Panc1 (cell line): ENCODE results near the gene DGKZ.

Experiments
- CTCF ChIP-seq: fragments of 450-650 bp; IDR thresholded peaks from 2 replicates; pipeline ENCODE4 v1.5.1; 2017; ENCODE audit warnings: mild to moderate bottlenecking
- REST ChIP-seq, 2 experiments: IDR thresholded peaks; 2 replicates each; pipeline ENCODE4 v1.6.1; 2011 to 2012; ENCODE audit warnings: low read depth in 2 of 2, control low read depth in 1 of 2, low read length in 1 of 2, mild to moderate bottlenecking in 1 of 2, moderate library complexity in 1 of 2; ENCODE audit not compliant: insufficient read depth in 1 of 2

GRCh38 chr11:46414466-46414796 is 67.2 kb downstream of the DGKZ start:
- no peak for TF ChIP-seq CTCF
- no peak for TF ChIP-seq REST (IDR thresholded peaks at IDR 0.05; ENCODE audit: insufficient read depth in 1 of 2, low read depth in 2 of 2, low read length in 1 of 2)
